Thoracic aorta (tissue), 2 donors: ENCODE data around the gene ZNF592. TPM values are rescaled to one million over a fixed set of nuclear protein-coding genes. Genes with fewer than 3 reads are reported as not detected.

Experiments
- ATAC-seq: fragments of 150-250 bp; one replicate; pipeline ENCODE4 v1.8.0; 2017; ENCODE audit warnings: low read depth; ENCODE audit not compliant: insufficient number of reproducible peaks, low FRiP score
- DNase-seq: peaks from one replicate; pipeline ENCODE4 v3.0.0-alpha.2; 2020; ENCODE audit warnings: low spot score
- H3K27ac ChIP-seq, 2 donors: fragments of 200-600 bp; sonication (generic); 1 replicate in 1 of 2; 2 replicates in 1 of 2; pipeline ENCODE4 v1.5.1; 2016; ENCODE audit warnings: mild to moderate bottlenecking in 2 of 2, moderate library complexity in 2 of 2
- H3K27me3 ChIP-seq: fragments of 200-600 bp; sonication (generic); replicated peaks from 2 replicates; pipeline ENCODE4 v1.6.0; 2016; ENCODE audit warnings: mild to moderate bottlenecking; ENCODE audit not compliant: insufficient read depth
- H3K36me3 ChIP-seq: fragments of 200-600 bp; sonication (generic); one replicate; pipeline ENCODE4 v1.5.1; 2016
- H3K4me1 ChIP-seq, 2 donors: fragments of 200-600 bp; sonication (generic); 1 replicate in 1 of 2; 2 replicates in 1 of 2; pipeline versions ENCODE4 v1.5.1 to v1.6.0; 2016; ENCODE audit warnings: low read depth in 2 of 2, mild to moderate bottlenecking in 1 of 2; ENCODE audit not compliant: control insufficient read depth in 1 of 2
- H3K4me3 ChIP-seq: fragments of 200-600 bp; sonication (generic); 2 replicates; pipeline ENCODE4 v1.5.1; 2016; ENCODE audit warnings: mild to moderate bottlenecking
- H3K9me3 ChIP-seq: fragments of 200-600 bp; sonication (generic); 2 replicates; pipeline ENCODE4 v1.5.1; 2016
- CTCF ChIP-seq: fragments of 200-600 bp; sonication (generic); IDR thresholded peaks from one replicate; pipeline ENCODE4 v1.5.1; 2019; ENCODE audit warnings: antibody characterized with exemption
- total RNA-seq, 2 donors: library from RNA; depleted of rRNA; stranded (reverse); fragments of >200 nt; gene quantifications; one replicate each; pipeline versions ENCODE4 v1.1.0 to v1.2.3, GENCODE V29; 2016

ZNF592 gene
- total RNA-seq, 2 donors from 2014 or later, result 24.4 to 26.7 TPM

DNA sequence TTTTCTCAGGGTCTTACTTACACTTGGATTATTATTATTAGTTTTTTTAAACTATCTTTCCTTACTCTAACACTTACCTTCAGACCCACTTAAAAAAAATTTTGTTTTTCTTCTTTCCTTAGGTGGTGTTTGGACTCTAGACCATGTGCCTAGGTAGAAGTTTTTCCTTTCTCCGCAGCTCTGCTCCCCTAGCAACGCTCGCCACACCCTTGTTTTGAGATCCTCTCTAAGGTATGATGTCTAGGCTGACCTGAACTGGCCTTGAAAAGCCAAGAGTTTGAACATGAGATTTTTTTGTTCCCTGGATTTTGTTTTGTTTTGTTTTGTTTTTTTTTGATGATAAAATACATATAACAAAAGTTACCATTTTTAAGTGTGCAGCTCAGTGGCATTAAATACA, 16.2 kb downstream of the ZNF592 start:
- DNase-seq, result no peak
- Histone ChIP-seq H3K4me3 (no peak overlapping the region), H3K9me3 (no peaks in the 10 kb centered on the region), H3K36me3 (peaks cover 21% of the 10 kb centered on the region), H3K27me3 (no peaks in the 10 kb centered on the region), H3K4me1 (peaks cover 19 to 49% of the 10 kb centered on the region in 2 donors), H3K27ac (no peak overlapping the region)
- TF ChIP-seq CTCF, result no peak
- ATAC-seq, result no peak

DNA sequence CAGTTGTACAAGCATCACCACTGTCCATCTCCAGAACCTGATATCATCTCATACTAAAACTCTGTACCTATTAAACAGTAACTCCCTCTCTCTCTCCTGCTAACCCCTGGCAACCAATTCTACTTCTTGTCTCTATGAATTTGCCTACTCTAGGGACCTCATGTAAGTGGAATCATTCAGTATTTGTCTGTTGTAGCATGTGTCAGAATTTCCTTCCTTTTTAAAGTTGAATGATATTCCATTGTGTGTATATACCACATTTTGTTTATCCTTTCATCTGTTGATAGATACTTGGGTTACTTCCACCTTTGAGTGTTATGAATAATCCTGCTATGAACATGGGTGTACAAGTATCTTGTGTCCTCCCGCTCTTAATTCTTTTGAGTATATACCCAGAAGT, 16.6 kb downstream of the ZNF592 start:
- no peaks in the 10 kb centered on the region for H3K27me3 ChIP-seq
- TF ChIP-seq CTCF, result no peak
- DNase-seq (no peak), ATAC-seq (no peak)
- no peak overlapping the region for H3K4me3 ChIP-seq
- H3K4me1 ChIP-seq, result peaks cover 19 to 47% of the 10 kb centered on the region in 2 donors
- H3K27ac ChIP-seq, result no peak overlapping the region
- peaks cover 21% of the 10 kb centered on the region for H3K36me3 ChIP-seq
- H3K9me3 ChIP-seq, result no peaks in the 10 kb centered on the region

GRCh38 chr15:84765675-84766074, 17.3 kb downstream of the ZNF592 start:
- Histone ChIP-seq H3K4me3 (no peak overlapping the region), H3K4me1 (peaks cover 14 to 40% of the 10 kb centered on the region in 2 donors), H3K9me3 (no peaks in the 10 kb centered on the region), H3K36me3 (peaks cover 21% of the 10 kb centered on the region), H3K27me3 (no peaks in the 10 kb centered on the region), H3K27ac (no peak overlapping the region)
- no peak for TF ChIP-seq CTCF
- DNase-seq (no peak), ATAC-seq (no peak)

- no peak for TF ChIP-seq CTCF
- no peak for ATAC-seq
- peaks cover 21% of the 10 kb centered on the region for H3K36me3 ChIP-seq
These were observed 18.2 kb downstream of the ZNF592 start for GRCh38 chr15:84766461-84767035.

GRCh38 chr15:84772031-84772430, 23.6 kb downstream of the ZNF592 start:
- peaks cover 17 to 31% of the 10 kb centered on the region in 2 donors for H3K4me1 ChIP-seq
- no peaks in the 10 kb centered on the region for H3K27me3 ChIP-seq
- ATAC-seq (no peak), DNase-seq (no peak)
- no peak overlapping the region for H3K4me3 ChIP-seq
- no peak for TF ChIP-seq CTCF
- H3K36me3 ChIP-seq, result peaks cover 14% of the 10 kb centered on the region
- H3K27ac ChIP-seq, result no peak overlapping the region
- no peaks in the 10 kb centered on the region for H3K9me3 ChIP-seq

More at GRCh38 chr15:84766461-84767035, 18.2 kb downstream of the ZNF592 start:
- DNase-seq, result no peak
- Histone ChIP-seq H3K4me3 (no peak overlapping the region), H3K4me1 (peaks cover 7 to 36% of the 10 kb centered on the region in 2 donors), H3K9me3 (no peaks in the 10 kb centered on the region), H3K27ac (no peak overlapping the region), H3K27me3 (no peaks in the 10 kb centered on the region)
